ENCODE data around the gene RNF114.

The RNF114 gene

GRCh38 chr20:49905415-49906091 lies 30.6 kb upstream of the RNF114 start:
- in situ Hi-C loops (cut with MboI; ENCODE audit: low sequenced_read_pairs, unreplicated experiment), result no loop called here
- TF ChIP-seq CTCF (IDR thresholded peaks at IDR 0.05; ENCODE audit: borderline replicate concordance, control extremely low read depth, extremely low read depth, insufficient read depth, missing control alignments), result no peak
- no peak for DNase-seq (ENCODE audit: low spot score)

- in situ Hi-C loops (cut with MboI; ENCODE audit: low sequenced_read_pairs, unreplicated experiment), result no loop called here
- DNase-seq (ENCODE audit: low spot score), result no peak
- no peak for TF ChIP-seq CTCF (IDR thresholded peaks at IDR 0.05; ENCODE audit: borderline replicate concordance, control extremely low read depth, extremely low read depth, insufficient read depth, missing control alignments)
These were observed 30.0 kb upstream of the RNF114 start for GRCh38 chr20:49906101-49906604.

- in situ Hi-C loops (cut with MboI; ENCODE audit: low sequenced_read_pairs, unreplicated experiment), result no loop called here
- no peak for TF ChIP-seq CTCF (IDR thresholded peaks at IDR 0.05; ENCODE audit: borderline replicate concordance, control extremely low read depth, extremely low read depth, insufficient read depth, missing control alignments)
- DNase-seq (ENCODE audit: low spot score), result no peak
These were observed 29.5 kb upstream of the RNF114 start for GRCh38 chr20:49906615-49907154.

DNA sequence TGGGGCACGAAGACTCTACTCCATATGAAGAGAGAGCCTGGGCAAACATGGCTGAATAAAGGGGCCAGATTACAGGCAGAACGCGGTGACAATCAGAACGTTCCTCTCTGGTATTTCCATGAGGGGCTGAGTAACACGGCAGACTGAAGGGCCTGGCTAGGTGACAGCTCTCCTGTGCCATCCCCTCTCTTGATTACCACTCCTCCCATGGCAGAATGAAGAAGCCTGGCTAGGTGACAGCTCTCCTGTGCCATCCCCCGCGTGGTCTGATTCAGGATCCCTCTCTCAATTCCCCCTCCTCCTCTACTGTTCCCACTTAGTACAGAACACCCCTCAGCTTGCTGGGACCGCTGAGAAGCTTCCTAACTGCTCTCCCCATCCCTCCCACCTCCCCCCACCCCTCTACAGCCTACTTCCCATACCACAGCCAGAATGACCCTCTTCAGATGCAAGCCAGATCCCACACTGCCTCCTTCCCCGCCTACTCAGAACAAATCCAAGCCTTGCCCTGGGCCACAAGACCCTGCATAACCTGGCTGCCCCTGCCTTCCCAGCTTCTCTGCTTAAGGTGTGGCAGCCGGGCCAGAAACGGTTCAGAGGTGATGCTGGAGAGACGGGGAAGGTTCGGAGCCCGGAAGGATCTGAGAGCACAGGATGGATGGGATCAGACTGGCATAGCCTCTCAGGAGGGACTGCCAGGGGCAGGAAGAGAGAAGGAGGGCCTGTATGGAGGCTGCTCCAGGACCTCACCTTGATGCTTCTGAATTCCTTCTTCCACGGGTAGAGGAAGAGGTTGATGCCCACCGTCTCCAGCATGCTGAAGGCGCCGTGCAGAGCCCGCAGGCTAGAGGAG lies 28.6 kb upstream of the RNF114 start:
- in situ Hi-C loops (cut with MboI; ENCODE audit: low sequenced_read_pairs, unreplicated experiment), result no loop called here
- no peak for DNase-seq (ENCODE audit: low spot score)
- no peak for TF ChIP-seq CTCF (IDR thresholded peaks at IDR 0.05; ENCODE audit: borderline replicate concordance, control extremely low read depth, extremely low read depth, insufficient read depth, missing control alignments)

DNA sequence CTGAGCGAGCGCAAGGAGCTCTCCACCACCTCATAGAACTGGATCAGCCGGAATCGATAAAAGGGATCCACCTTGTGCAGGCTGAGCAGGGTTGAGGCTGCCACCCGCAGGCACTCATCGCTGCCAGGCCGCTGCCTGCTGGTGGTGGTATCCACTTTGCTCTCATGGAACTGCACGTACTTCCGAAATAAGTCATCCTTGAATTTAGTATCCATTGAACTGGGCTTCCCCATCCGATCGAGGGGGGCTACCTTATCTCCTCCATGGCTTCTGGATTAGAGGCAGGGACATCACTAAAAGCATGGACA lies 28.0 kb upstream of the RNF114 start:
- TF ChIP-seq CTCF (IDR thresholded peaks at IDR 0.05; ENCODE audit: borderline replicate concordance, control extremely low read depth, extremely low read depth, insufficient read depth, missing control alignments), result no peak
- no peak for DNase-seq (ENCODE audit: low spot score)
- in situ Hi-C loops (cut with MboI; ENCODE audit: low sequenced_read_pairs, unreplicated experiment), result no loop called here

- no peak for DNase-seq (ENCODE audit: low spot score)
- in situ Hi-C loops (cut with MboI; ENCODE audit: low sequenced_read_pairs, unreplicated experiment), result no loop called here
- TF ChIP-seq CTCF (IDR thresholded peaks at IDR 0.05; ENCODE audit: borderline replicate concordance, control extremely low read depth, extremely low read depth, insufficient read depth, missing control alignments), result no peak
These were observed 26.5 kb upstream of the RNF114 start for GRCh38 chr20:49909499-49910339.

Data from GM13976 (cell line).